CD14-positive monocyte (primary cell): ENCODE measurements around the gene CAMK4. TPM values are rescaled to one million over a fixed set of nuclear protein-coding genes. Genes with fewer than 3 reads are reported as not detected.

ENCODE experiments used
- DNase-seq, 3 donors: peaks; one replicate each; pipeline ENCODE4 v3.0.0-alpha.2; 2011 to 2022
- H2AFZ ChIP-seq: 2 replicates; pipeline ENCODE4 v1.6.0; 2012; ENCODE audit warnings: mild to moderate bottlenecking, low read depth, low read length, inconsistent platforms; ENCODE audit not compliant: insufficient read depth, poor library complexity, severe bottlenecking
- H3K27ac ChIP-seq, 2 donors: 1 replicate in 1 of 2; 2 replicates in 1 of 2; pipeline ENCODE4 v1.5.1; 2012 to 2013; ENCODE audit warnings: low read length in 2 of 2, control low read depth in 1 of 2, inconsistent platforms in 1 of 2, low read depth in 1 of 2, mild to moderate bottlenecking in 1 of 2
- H3K27me3 ChIP-seq, 2 donors: one replicate each; pipeline versions ENCODE4 v1.6.0 to v1.6.1; 2011 to 2013; ENCODE audit warnings: low read length in 2 of 2; ENCODE audit not compliant: control insufficient read depth in 2 of 2, insufficient read depth in 2 of 2
- H3K36me3 ChIP-seq, 2 donors: replicated peaks in 1 of 2; 1 replicate in 1 of 2; 2 replicates in 1 of 2; pipeline versions ENCODE4 v1.5.1 to v1.6.1; 2012 to 2013; ENCODE audit warnings: low read length in 2 of 2, control low read depth in 1 of 2, inconsistent platforms in 1 of 2, mild to moderate bottlenecking in 1 of 2; ENCODE audit not compliant: insufficient read depth in 2 of 2, control insufficient read depth in 1 of 2
- H3K4me1 ChIP-seq, 2 donors: 1 replicate in 1 of 2; 2 replicates in 1 of 2; pipeline versions ENCODE4 v1.5.1 to v1.6.1; 2012 to 2013; ENCODE audit warnings: low read length in 2 of 2, control low read depth in 1 of 2, inconsistent platforms in 1 of 2, mild to moderate bottlenecking in 1 of 2, moderate library complexity in 1 of 2; ENCODE audit not compliant: insufficient read depth in 2 of 2, control insufficient read depth in 1 of 2
- H3K4me2 ChIP-seq: replicated peaks from 2 replicates; pipeline ENCODE3; 2012; ENCODE audit warnings: low read length, moderate library complexity, mild to moderate bottlenecking; ENCODE audit not compliant: poor library complexity, severe bottlenecking; ENCODE audit errors: extremely low read depth
- H3K4me3 ChIP-seq, 3 experiments: fragments of 200-600 bp in 1 of 3; sonication (generic) in 1 of 3; replicated peaks in 1 of 3; 1 replicate in 2 of 3; 2 replicates in 1 of 3; pipeline ENCODE4 v1.5.1; 2011 to 2013; ENCODE audit warnings: low read length in 3 of 3, mild to moderate bottlenecking in 3 of 3, control low read depth in 2 of 3, low read depth in 2 of 3, inconsistent platforms in 1 of 3, moderate library complexity in 1 of 3
- H3K79me2 ChIP-seq: 2 replicates; pipeline ENCODE4 v1.6.0; 2012; ENCODE audit warnings: mild to moderate bottlenecking, control low read depth, inconsistent platforms, low read length, moderate library complexity; ENCODE audit not compliant: insufficient read depth
- H3K9ac ChIP-seq: 2 replicates; pipeline ENCODE4 v1.6.0; 2017; ENCODE audit warnings: low read length, mild to moderate bottlenecking; ENCODE audit not compliant: insufficient read depth, poor library complexity, severe bottlenecking
- H3K9me3 ChIP-seq, 2 donors: replicated peaks in 1 of 2; 1 replicate in 1 of 2; 2 replicates in 1 of 2; pipeline versions ENCODE4 v1.5.1 to v1.6.1; 2012 to 2013; ENCODE audit warnings: low read length in 2 of 2, control low read depth in 1 of 2; ENCODE audit not compliant: control insufficient read depth in 1 of 2, insufficient read depth in 1 of 2
- H4K20me1 ChIP-seq: 2 replicates; pipeline ENCODE4 v1.6.0; 2012; ENCODE audit warnings: mild to moderate bottlenecking, low read length, control low read depth, moderate library complexity; ENCODE audit not compliant: insufficient read depth
- H3K27ac Mint-ChIP-seq, 7 donors: one replicate each; pipeline ENCODE4 v1.8.0; 2020; ENCODE audit warnings: mild to moderate bottlenecking in 7 of 7, mixed read lengths in 7 of 7, moderate library complexity in 6 of 7, inconsistent platforms in 2 of 7
- H3K27me3 Mint-ChIP-seq, 3 donors: one replicate each; pipeline ENCODE4 v1.8.0; 2021 to 2022; ENCODE audit warnings: low read depth in 3 of 3, mild to moderate bottlenecking in 3 of 3, mixed read lengths in 3 of 3, moderate library complexity in 3 of 3, inconsistent platforms in 1 of 3
- H3K36me3 Mint-ChIP-seq, 2 donors: one replicate each; pipeline ENCODE4 v1.8.0; 2020; ENCODE audit warnings: mixed read lengths in 2 of 2, inconsistent platforms in 1 of 2, mild to moderate bottlenecking in 1 of 2
- H3K4me1 Mint-ChIP-seq: one replicate; pipeline ENCODE4 v1.8.0; 2020; ENCODE audit warnings: mild to moderate bottlenecking, mixed read lengths
- H3K4me3 Mint-ChIP-seq, 2 donors: one replicate each; pipeline ENCODE4 v1.8.0; 2020; ENCODE audit warnings: mild to moderate bottlenecking in 2 of 2, mixed read lengths in 2 of 2, moderate library complexity in 1 of 2
- H3K9me3 Mint-ChIP-seq, 7 donors: one replicate each; pipeline ENCODE4 v1.8.0; 2020 to 2022; ENCODE audit warnings: mixed read lengths in 7 of 7, mild to moderate bottlenecking in 6 of 7, moderate library complexity in 6 of 7, inconsistent platforms in 2 of 7
- CTCF ChIP-seq: fragments of 200-600 bp; IDR thresholded peaks from one replicate; pipeline ENCODE4 v1.8.0; 2022; ENCODE audit warnings: antibody characterized with exemption, mild to moderate bottlenecking
- WGBS: methylation state at CpG from one replicate; pipeline ENCODE4 v1.1.5; 2013; ENCODE audit warnings: missing lambda C conversion rate; ENCODE audit not compliant: insufficient coverage; 5-methylcytosine and 5-hydroxymethylcytosine counted together
- intact Hi-C, 2 donors: fragments of 100-400 bp; cut with micrococcal nuclease; formaldehyde crosslinking; loops; one replicate each; pipeline versions ENCODE4 v1.15.0 to v1.15.1; 2023
- polyA plus RNA-seq, 3 donors: library from polyadenylated mRNA; depleted of rRNA in 1 of 3; unstranded in 2 of 3; stranded (reverse) in 1 of 3; fragments of 300-500 nt in 2 of 3; fragments of >200 nt in 1 of 3; fragmentation: Illumina TruSeq in 2 of 3; gene quantifications; 1 replicate in 2 of 3; 2 replicates in 1 of 3; pipeline ENCODE4 v1.2.3, GENCODE V29; 2012 to 2021

The CAMK4 gene
- polyA plus RNA-seq, 3 donors: 0.24 to 0.28 TPM; not detected in 1

GRCh38 chr5:111201705-111202104 is 22.5 kb upstream of the CAMK4 start:
- Mint-ChIP-seq H3K4me3 (no peak overlapping the region), H3K27ac (no peak overlapping the region), H3K27me3 (peaks cover 0 to 8% (median 0%) of the 10 kb centered on the region in 3 donors), H3K9me3 (no peaks in the 10 kb centered on the region), H3K4me1 (no peaks in the 10 kb centered on the region), H3K36me3 (no peaks in the 10 kb centered on the region)
- no peak for DNase-seq
- Histone ChIP-seq H3K36me3 (no peaks in the 10 kb centered on the region), H3K4me2 (no peak overlapping the region), H3K27ac (no peak overlapping the region), H3K4me1 (no peaks in the 10 kb centered on the region), H3K27me3 (no peaks in the 10 kb centered on the region), H3K9me3 (no peaks in the 10 kb centered on the region), H3K4me3 (no peak overlapping the region), H3K79me2 (no peaks in the 10 kb centered on the region), H3K9ac (no peak overlapping the region), H4K20me1 (no peaks in the 10 kb centered on the region), H2AFZ (no peak overlapping the region)
- no peak for TF ChIP-seq CTCF
- intact Hi-C loops: no loop called here
- WGBS: no CpG with 5 or more reads among the region's 3 CpGs

- no peaks in the 10 kb centered on the region for H3K36me3 Mint-ChIP-seq
- Histone ChIP-seq H3K27me3 (no peaks in the 10 kb centered on the region), H3K4me2 (no peak overlapping the region), H3K27ac (no peak overlapping the region), H3K36me3 (no peaks in the 10 kb centered on the region), H3K4me3 (no peak overlapping the region), H3K79me2 (no peaks in the 10 kb centered on the region), H3K4me1 (no peaks in the 10 kb centered on the region), H3K9me3 (no peaks in the 10 kb centered on the region), H3K9ac (no peak overlapping the region), H2AFZ (no peak overlapping the region), H4K20me1 (no peaks in the 10 kb centered on the region)
- peaks cover 0 to 8% (median 4%) of the 10 kb centered on the region in 7 donors for H3K9me3 Mint-ChIP-seq
- peaks cover 2 to 9% (median 5%) of the 10 kb centered on the region in 3 donors for H3K27me3 Mint-ChIP-seq
- H3K27ac Mint-ChIP-seq: no peak overlapping the region
- H3K4me1 Mint-ChIP-seq: no peaks in the 10 kb centered on the region
- no peak overlapping the region for H3K4me3 Mint-ChIP-seq
- intact Hi-C loops: no loop called here
- TF ChIP-seq CTCF: no peak
- WGBS: no CpG with 5 or more reads among the region's 1 CpG
- DNase-seq: no peak
Observed at GRCh38 chr5:111211341-111211740, 12.8 kb upstream of the CAMK4 start.
